H1 (cell line): ENCODE results near the gene MMP11. TPM values are rescaled to one million over a fixed set of nuclear protein-coding genes. Genes with fewer than 3 reads are reported as not detected.

Experiments
- BACH1 ChIP-seq: IDR thresholded peaks from 2 replicates; pipeline ENCODE4 v1.6.1; 2012; ENCODE audit warnings: low read length, improper control_type of control experiment
- CBX8 ChIP-seq: fragments of 300-800, 300-1000 bp; sonication (generic); IDR thresholded peaks from 2 replicates; pipeline ENCODE4 v1.7.1; 2016; ENCODE audit warnings: low read depth, low read length, borderline replicate concordance
- FOSL1 ChIP-seq: IDR thresholded peaks from 2 replicates; pipeline ENCODE4 v1.6.1; 2011; ENCODE audit warnings: mild to moderate bottlenecking, low read depth, low read length, moderate library complexity; ENCODE audit not compliant: insufficient read depth
- NRF1 ChIP-seq: IDR thresholded peaks from 2 replicates; pipeline ENCODE4 v1.6.1; 2011; ENCODE audit warnings: mild to moderate bottlenecking, low read depth, low read length, improper control_type of control experiment
- SIN3A ChIP-seq, 2 experiments: IDR thresholded peaks in 1 of 2; conservative IDR thresholded peaks in 1 of 2; 2 replicates each; pipeline ENCODE4 v1.6.1; 2011 to 2012; ENCODE audit warnings: low read length in 2 of 2, improper control_type of control experiment in 1 of 2, low read depth in 1 of 2, mild to moderate bottlenecking in 1 of 2
- SRF ChIP-seq: IDR thresholded peaks from 2 replicates; pipeline ENCODE4 v1.6.1; 2011; ENCODE audit warnings: mild to moderate bottlenecking, low read depth, low read length, moderate library complexity
- ZNF274 ChIP-seq: IDR thresholded peaks from 2 replicates; pipeline ENCODE4 v1.7.0; 2012; ENCODE audit warnings: low read length, borderline replicate concordance; ENCODE audit errors: extremely low read depth
- polyA plus RNA-seq, 7 experiments: library from polyadenylated mRNA; depleted of rRNA in 3 of 7; stranded (reverse) in 5 of 7; unstranded in 2 of 7; fragments of >200 nt in 5 of 7; fragments of 200-250 nt in 2 of 7; gene quantifications; 1 replicate in 5 of 7; 2 replicates in 1 of 7; 4 replicates in 1 of 7; pipeline versions ENCODE4 v1.2.1 to v1.2.3, GENCODE V29; 2011 to 2013; ENCODE audit warnings: missing spikeins in 2 of 7, mixed read lengths in 2 of 7
- total RNA-seq: library from RNA; stranded (reverse); fragmentation: NEBNext Ultra II Directional; extraction: Animal tissue kit (Norgen Biotek cat#: 25700); gene quantifications from 2 replicates; pipeline ENCODE4 v1.2.1, GENCODE V29; 2021

MMP11 gene
- total and polyA plus RNA-seq, 2 of the 8 experiments (the other 6 are each of a cell fraction or from before 2014, with no cell fraction given), result 10.2 to 18.3 TPM

DNA sequence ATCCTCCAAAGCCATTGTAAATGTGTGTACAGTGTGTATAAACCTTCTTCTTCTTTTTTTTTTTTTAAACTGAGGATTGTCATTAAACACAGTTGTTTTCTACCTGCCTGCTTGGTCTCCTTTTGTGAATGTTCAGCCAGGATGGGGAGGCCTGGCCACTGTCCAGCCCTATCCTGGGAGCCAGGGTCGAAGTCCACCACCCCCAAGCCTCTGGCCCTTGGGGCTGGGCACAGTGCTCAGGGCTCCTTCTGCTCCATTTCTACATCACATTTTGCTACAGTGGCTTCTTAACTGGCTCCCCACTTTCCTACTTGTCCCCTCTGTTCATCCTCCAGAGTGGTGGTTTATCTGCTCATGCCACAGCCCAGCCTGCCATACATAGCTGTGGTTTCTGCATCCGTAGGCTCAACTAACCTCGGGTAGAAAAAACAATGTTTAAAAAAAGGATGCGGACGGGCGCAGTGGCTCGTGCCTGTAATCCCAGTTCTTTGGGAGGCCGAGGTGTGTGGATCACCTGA, 11.6 kb downstream of the MMP11 start (continued):
- TF ChIP-seq NRF1 (no peak), FOSL1 (no peak), BACH1 (no peak), ZNF274 (no peak), CBX8 (no peak), SIN3A (conservative IDR thresholded peaks at IDR 0.05 in 1 of 2, IDR thresholded peaks at IDR 0.05 in 1 of 2; ENCODE audit: low read depth in 1 of 2, low read length in 2 of 2) (no peak), SRF (no peak)
